HEK293T (cell line): ENCODE results near the gene CCDC127.

Experiments
- CTCF ChIA-PET: fragments of 350-600 bp; formaldehyde crosslinking; extraction: SDS; loops from one replicate; lab custom pipeline; 2021; ENCODE audit warnings: antibody characterized with exemption, inconsistent platforms; lab: Yijun Ruan, JAX
- POLR2A ChIA-PET: fragments of 350-600 bp; formaldehyde crosslinking; extraction: SDS; loops from one replicate; lab custom pipeline; 2020; ENCODE audit warnings: antibody characterized with exemption, inconsistent platforms; lab: Yijun Ruan, JAX
- DNase-seq: peaks from one replicate; pipeline ENCODE4 v3.0.0; 2012; ENCODE audit warnings: mixed read lengths; ENCODE audit errors: extremely low spot score
- ARNT ChIP-seq: fragments of 450-650 bp; IDR thresholded peaks from 2 replicates; pipeline ENCODE4 v1.6.1; 2017; ENCODE audit warnings: mild to moderate bottlenecking
- BHLHE40 ChIP-seq: fragments of 450-650 bp; IDR thresholded peaks from 2 replicates; pipeline ENCODE4 v1.6.1; 2016; ENCODE audit warnings: mild to moderate bottlenecking, moderate library complexity, borderline replicate concordance
- CTBP1 ChIP-seq: fragments of 450-650 bp; IDR thresholded peaks from 2 replicates; pipeline ENCODE4 v1.6.1; 2016; ENCODE audit warnings: borderline replicate concordance
- ELF4 ChIP-seq: fragments of 450-650 bp; IDR thresholded peaks from 2 replicates; pipeline ENCODE4 v1.6.1; 2017; ENCODE audit warnings: antibody characterized with exemption
- FOXA1 ChIP-seq: fragments of 450-650 bp; IDR thresholded peaks from 2 replicates; pipeline ENCODE4 v1.6.1; 2016; ENCODE audit warnings: mild to moderate bottlenecking
- FOXK2 ChIP-seq: fragments of 450-650 bp; IDR thresholded peaks from 2 replicates; pipeline ENCODE4 v1.6.1; 2016; ENCODE audit warnings: mild to moderate bottlenecking
- FOXM1 ChIP-seq: fragments of 450-650 bp; IDR thresholded peaks from 2 replicates; pipeline ENCODE4 v1.6.1; 2017; ENCODE audit warnings: mild to moderate bottlenecking, borderline replicate concordance
- HDGF ChIP-seq: fragments of 450-650 bp; IDR thresholded peaks from 2 replicates; pipeline ENCODE4 v1.6.1; 2017; ENCODE audit warnings: antibody characterized with exemption, borderline replicate concordance
- L3MBTL2 ChIP-seq: fragments of 450-650 bp; conservative IDR thresholded peaks from 2 replicates; pipeline ENCODE4 v1.6.1; 2016; ENCODE audit warnings: mild to moderate bottlenecking
- LEF1 ChIP-seq: fragments of 450-650 bp; IDR thresholded peaks from 2 replicates; pipeline ENCODE4 v1.6.1; 2017; ENCODE audit warnings: mild to moderate bottlenecking, borderline replicate concordance
- NFRKB ChIP-seq: fragments of 450-650 bp; IDR thresholded peaks from 2 replicates; pipeline ENCODE4 v1.6.1; 2016; ENCODE audit warnings: mild to moderate bottlenecking, moderate library complexity
- PKNOX1 ChIP-seq: fragments of 450-650 bp; IDR thresholded peaks from 2 replicates; pipeline ENCODE4 v1.6.1; 2016
- SP1 ChIP-seq: fragments of 450-650 bp; IDR thresholded peaks from 2 replicates; pipeline ENCODE4 v1.6.1; 2017
- SUZ12 ChIP-seq: fragments of 450-650 bp; IDR thresholded peaks from 2 replicates; pipeline ENCODE4 v1.6.1; 2016; ENCODE audit warnings: mild to moderate bottlenecking
- TARDBP ChIP-seq: fragments of 450-650 bp; IDR thresholded peaks from 2 replicates; pipeline ENCODE4 v1.6.1; 2016
- ZNF384 ChIP-seq: fragments of 450-650 bp; IDR thresholded peaks from 2 replicates; pipeline ENCODE4 v1.6.1; 2016

The CCDC127 gene

GRCh38 chr5:204001-204400, 14.0 kb downstream of the CCDC127 start:
- TF ChIP-seq TARDBP (no peak), BHLHE40 (no peak), SUZ12 (no peak), ARNT (no peak), FOXA1 (no peak), SP1 (no peak), LEF1 (no peak), FOXM1 (no peak), NFRKB (no peak), ZNF384 (no peak), CTBP1 (no peak), PKNOX1 (no peak), ELF4 (no peak), FOXK2 (no peak), HDGF (no peak), L3MBTL2 (no peak)
- no peak for DNase-seq
- CTCF ChIA-PET = no interaction called here
- POLR2A ChIA-PET = interaction anchor here (2.0 kb wide), 1 partner anchor 14 kb away, joined by 9 read pairs; the partner anchor contains the start of genes CCDC127 and SDHA

GRCh38 chr5:203246-203930, 14.6 kb downstream of the CCDC127 start:
- ChIA-PET POLR2A (interaction anchor here (2.0 kb wide), 1 partner anchor 15 kb away, joined by 9 read pairs; the partner anchor contains the start of genes CCDC127 and SDHA), CTCF (no interaction called here)
- DNase-seq = no peak
- TF ChIP-seq NFRKB = no peak
- no peak for TF ChIP-seq PKNOX1
- no peak for TF ChIP-seq FOXK2
- no peak for TF ChIP-seq SUZ12

- CTCF ChIA-PET = interaction anchor here (3.2 kb wide), 1 partner anchor 13 kb away, joined by 9 read pairs; no protein-coding TSS in a partner anchor
Measured at GRCh38 chr5:201672-202071, 16.3 kb downstream of the CCDC127 start.

GRCh38 chr5:200985-201384, 17.0 kb downstream of the CCDC127 start:
- ChIA-PET POLR2A (interaction anchor here (0.9 kb wide), 1 partner anchor 17 kb away, joined by 3 read pairs; the partner anchor contains the start of genes CCDC127 and SDHA), CTCF (interaction anchor here (3.2 kb wide), 1 partner anchor 12 kb away, joined by 9 read pairs; no protein-coding TSS in a partner anchor)
- TF ChIP-seq PKNOX1 = peak; percentile 37; the same call in 1 of the 2 replicates
- TF ChIP-seq NFRKB = no peak
- DNase-seq = no peak

More at GRCh38 chr5:201672-202071, 16.3 kb downstream of the CCDC127 start:
- TF ChIP-seq NFRKB = no peak
- TF ChIP-seq ELF4 = no peak
- TF ChIP-seq HDGF = no peak
- TF ChIP-seq LEF1 = no peak
- no peak for TF ChIP-seq ZNF384
- no peak for TF ChIP-seq PKNOX1
- TF ChIP-seq TARDBP = no peak
- TF ChIP-seq L3MBTL2 = no peak
- TF ChIP-seq FOXK2 = no peak
- TF ChIP-seq FOXM1 = no peak
- TF ChIP-seq SUZ12 = no peak
- no peak for TF ChIP-seq CTBP1
- TF ChIP-seq SP1 = no peak
- no peak for TF ChIP-seq FOXA1
- TF ChIP-seq BHLHE40 = no peak
- TF ChIP-seq ARNT = no peak
- POLR2A ChIA-PET = no interaction called here
- DNase-seq = no peak

- no peak for DNase-seq
- ChIA-PET CTCF (interaction anchor here (3.2 kb wide), 1 partner anchor 12 kb away, joined by 9 read pairs; no protein-coding TSS in a partner anchor), POLR2A (interaction anchor here (0.9 kb wide), 1 partner anchor 18 kb away, joined by 3 read pairs; the partner anchor contains the start of genes CCDC127 and SDHA)
- no peak for TF ChIP-seq PKNOX1
- no peak for TF ChIP-seq ARNT
- TF ChIP-seq SP1 = no peak
- TF ChIP-seq ZNF384 = no peak
- no peak for TF ChIP-seq FOXA1
- TF ChIP-seq ELF4 = no peak
- TF ChIP-seq BHLHE40 = no peak
- no peak for TF ChIP-seq SUZ12
- TF ChIP-seq NFRKB = no peak
- TF ChIP-seq L3MBTL2 = no peak
- TF ChIP-seq FOXK2 = no peak
- no peak for TF ChIP-seq CTBP1
- TF ChIP-seq HDGF = no peak
- TF ChIP-seq TARDBP = no peak
- TF ChIP-seq LEF1 = no peak
- TF ChIP-seq FOXM1 = no peak
Measured at GRCh38 chr5:199950-200645, 17.9 kb downstream of the CCDC127 start.
